HG03378 (cell line): ENCODE data around the gene NEK11.
A peak's percentile ranks its signal among the peaks of the same experiment; 100 is the strongest.

Experiments
- ATAC-seq: cut with Tn5 transposase; IDR thresholded peaks from one replicate; pipeline ENCODE4 v1.9.1; 2021; ENCODE audit warnings: mild to moderate bottlenecking, moderate library complexity; ENCODE audit not compliant: unreplicated experiment

NEK11 gene

GRCh38 chr3:131140891-131141290 lies 114.2 kb downstream of the NEK11 start:
- no peak for ATAC-seq

- no peak for ATAC-seq
Observed at GRCh38 chr3:131141770-131142169, 115.1 kb downstream of the NEK11 start.

GRCh38 chr3:131142580-131142979 lies 115.9 kb downstream of the NEK11 start:
- no peak for ATAC-seq

GRCh38 chr3:131143802-131144201 lies 117.1 kb downstream of the NEK11 start:
- ATAC-seq, result no peak

GRCh38 chr3:131147534-131147933 lies 120.9 kb downstream of the NEK11 start:
- no peak for ATAC-seq

- ATAC-seq, result no peak
Observed at GRCh38 chr3:131158434-131158833, 131.8 kb downstream of the NEK11 start.

GRCh38 chr3:131162516-131162915 lies 135.8 kb downstream of the NEK11 start:
- ATAC-seq, result no peak

GRCh38 chr3:131167867-131168266 lies 141.2 kb downstream of the NEK11 start:
- ATAC-seq, result no peak

GRCh38 chr3:131169331-131169730 lies 142.7 kb downstream of the NEK11 start:
- no peak for ATAC-seq

- ATAC-seq, result no peak
Observed at GRCh38 chr3:131172502-131173200, 146.0 kb downstream of the NEK11 start.

- peak; percentile 95 for ATAC-seq
Observed at GRCh38 chr3:131174752-131175151, 148.1 kb downstream of the NEK11 start.

GRCh38 chr3:131178710-131179375 lies 152.2 kb downstream of the NEK11 start:
- ATAC-seq, result no peak

- no peak for ATAC-seq
Observed at GRCh38 chr3:131192701-131193100, 166.0 kb downstream of the NEK11 start.

GRCh38 chr3:131193641-131194238 lies 167.1 kb downstream of the NEK11 start:
- no peak for ATAC-seq

GRCh38 chr3:131194816-131195215 lies 168.1 kb downstream of the NEK11 start:
- no peak for ATAC-seq

GRCh38 chr3:131200636-131201199 lies 174.0 kb downstream of the NEK11 start:
- ATAC-seq, result no peak

GRCh38 chr3:131216330-131216729 lies 189.7 kb downstream of the NEK11 start:
- ATAC-seq, result no peak

- no peak for ATAC-seq
Observed at GRCh38 chr3:131216801-131217200, 190.1 kb downstream of the NEK11 start.

- no peak for ATAC-seq
Observed at GRCh38 chr3:131217296-131217741, 190.6 kb downstream of the NEK11 start.

GRCh38 chr3:131218196-131218595 lies 191.5 kb downstream of the NEK11 start:
- ATAC-seq, result no peak

GRCh38 chr3:131221731-131222130 lies 195.1 kb downstream of the NEK11 start:
- ATAC-seq, result no peak

GRCh38 chr3:131222599-131222998 lies 195.9 kb downstream of the NEK11 start:
- ATAC-seq, result no peak
